B cell (primary cell): ENCODE results near the gene SEMA4F. TPM values are rescaled to one million over a fixed set of nuclear protein-coding genes. Genes with fewer than 3 reads are reported as not detected.
"Not testable (repeated sequence)": the region's sequence is repeated elsewhere in the genome, so short reads cannot be mapped to it uniquely, and the experiment has no call there.

Source experiments
- ATAC-seq: fragments of 200-7000 bp; cut with Tn5 transposase; one replicate; pipeline ENCODE4 v1.10.0; 2021; ENCODE audit warnings: low read depth, mild to moderate bottlenecking, moderate number of reproducible peaks, moderate library complexity
- CTCF ChIA-PET: fragments of 350-600 bp; sonication (Branson Sonifier 250); formaldehyde crosslinking; loops from one replicate; lab custom pipeline; 2021; ENCODE audit warnings: antibody characterized with exemption, inconsistent platforms; lab: Charles Lee
- POLR2A ChIA-PET: fragments of 350-600 bp; sonication (Branson Sonifier 250); formaldehyde crosslinking; loops from one replicate; lab custom pipeline; 2021; ENCODE audit warnings: antibody characterized with exemption; lab: Charles Lee
- DNase-seq: peaks from one replicate; pipeline ENCODE4 v3.0.0; 2013
- H2AFZ ChIP-seq: 2 replicates; pipeline ENCODE4 v1.6.1; 2012; ENCODE audit warnings: mild to moderate bottlenecking, low read depth, low read length; ENCODE audit not compliant: insufficient read depth, poor library complexity, severe bottlenecking
- H3K27ac ChIP-seq, 2 donors: 1 replicate in 1 of 2; 2 replicates in 1 of 2; pipeline ENCODE4 v1.5.1; 2012 to 2013; ENCODE audit warnings: low read length in 2 of 2, mild to moderate bottlenecking in 2 of 2, moderate library complexity in 1 of 2
- H3K27me3 ChIP-seq, 4 experiments: fragments of 200-600 bp in 1 of 4; sonication (generic) in 1 of 4; replicated peaks in 1 of 4; 1 replicate in 2 of 4; 2 replicates in 2 of 4; pipeline versions ENCODE4 v1.6.1 to v1.7.0; 2013 to 2016; ENCODE audit warnings: low read length in 3 of 4, mild to moderate bottlenecking in 2 of 4, mixed read lengths in 1 of 4, moderate library complexity in 1 of 4; ENCODE audit not compliant: insufficient read depth in 4 of 4, control insufficient read depth in 3 of 4; ENCODE audit errors: control extremely low read depth in 1 of 4
- H3K36me3 ChIP-seq, 2 experiments: replicated peaks in 1 of 2; 1 replicate in 1 of 2; 2 replicates in 1 of 2; pipeline versions ENCODE4 v1.6.1 to v1.7.1; 2013; ENCODE audit warnings: low read length in 1 of 2; ENCODE audit not compliant: insufficient read depth in 2 of 2, control insufficient read depth in 1 of 2; ENCODE audit errors: control extremely low read depth in 1 of 2, extremely low read depth in 1 of 2
- H3K4me1 ChIP-seq, 2 donors: fragments of 200-600 bp in 1 of 2; sonication (generic) in 1 of 2; 1 replicate in 1 of 2; 2 replicates in 1 of 2; pipeline versions ENCODE4 v1.5.1 to v1.6.1; 2013 to 2017; ENCODE audit warnings: low read length in 2 of 2; ENCODE audit not compliant: control insufficient read depth in 2 of 2, insufficient read depth in 2 of 2
- H3K4me2 ChIP-seq: replicated peaks from 2 replicates; pipeline ENCODE3; 2012; ENCODE audit warnings: mild to moderate bottlenecking, low read depth, low read length; ENCODE audit not compliant: poor library complexity, severe bottlenecking
- H3K4me3 ChIP-seq, 5 experiments: fragments of 200-600 bp in 1 of 5; sonication (generic) in 1 of 5; 1 replicate in 3 of 5; 2 replicates in 2 of 5; pipeline versions ENCODE4 v1.5.1 to v1.7.0; 2011 to 2016; ENCODE audit warnings: low read length in 4 of 5, mild to moderate bottlenecking in 4 of 5, low read depth in 2 of 5, control low read depth in 1 of 5, moderate library complexity in 1 of 5; ENCODE audit not compliant: insufficient read depth in 1 of 5; ENCODE audit errors: control extremely low read depth in 1 of 5, extremely low read depth in 1 of 5
- H3K79me2 ChIP-seq: fragments of 200-600 bp; sonication (generic); one replicate; pipeline ENCODE4 v1.6.0; 2016; ENCODE audit warnings: low read length; ENCODE audit not compliant: control insufficient read depth, insufficient read depth
- H3K9ac ChIP-seq: fragments of 200-600 bp; sonication (generic); 2 replicates; pipeline ENCODE4 v1.6.1; 2017; ENCODE audit warnings: mild to moderate bottlenecking, low read length, moderate library complexity
- H3K9me3 ChIP-seq, 3 donors: one replicate each; pipeline versions ENCODE4 v1.6.1 to v1.7.1; 2013; ENCODE audit warnings: low read length in 2 of 3; ENCODE audit not compliant: control insufficient read depth in 2 of 3, insufficient read depth in 1 of 3; ENCODE audit errors: control extremely low read depth in 1 of 3
- H4K20me1 ChIP-seq: 2 replicates; pipeline ENCODE4 v1.6.0; 2012; ENCODE audit warnings: mild to moderate bottlenecking, low read length; ENCODE audit not compliant: insufficient read depth, control insufficient read depth, poor library complexity, severe bottlenecking
- H3K27ac Mint-ChIP-seq: one replicate; pipeline ENCODE4 v1.8.0; 2021; ENCODE audit warnings: mixed read lengths
- H3K27me3 Mint-ChIP-seq: one replicate; pipeline ENCODE4 v1.8.0; 2021; ENCODE audit warnings: mixed read lengths
- H3K4me1 Mint-ChIP-seq: one replicate; pipeline ENCODE4 v1.8.0; 2021; ENCODE audit warnings: mixed read lengths
- H3K4me3 Mint-ChIP-seq: one replicate; pipeline ENCODE4 v1.8.0; 2021; ENCODE audit warnings: mixed read lengths
- H3K9me3 Mint-ChIP-seq: one replicate; pipeline ENCODE4 v1.8.0; 2022; ENCODE audit warnings: mixed read lengths; ENCODE audit not compliant: insufficient read depth
- CTCF ChIP-seq: fragments of 200-600 bp; IDR thresholded peaks from one replicate; pipeline ENCODE4 v1.8.0; 2022; ENCODE audit warnings: antibody characterized with exemption, mild to moderate bottlenecking
- EZH2 ChIP-seq: IDR thresholded peaks from 2 replicates; pipeline ENCODE4 v1.6.1; 2012; ENCODE audit warnings: borderline replicate concordance, low read depth, mild to moderate bottlenecking, moderate library complexity, low read length; ENCODE audit not compliant: insufficient read depth, poor library complexity, severe bottlenecking
- WGBS: methylation state at CpG from one replicate; pipeline ENCODE4 v1.1.5; 2013; ENCODE audit warnings: missing lambda C conversion rate; ENCODE audit not compliant: insufficient coverage; 5-methylcytosine and 5-hydroxymethylcytosine counted together
- intact Hi-C: fragments of 100-400 bp; cut with micrococcal nuclease; formaldehyde crosslinking; loops from one replicate; pipeline ENCODE4 v1.10.0; 2022
- polyA plus RNA-seq: library from polyadenylated mRNA; depleted of rRNA; stranded (reverse); fragments of >200 nt; gene quantifications from 2 replicates; pipeline ENCODE4 v1.2.3, GENCODE V29; 2012
- total RNA-seq, 2 donors: library from RNA; stranded (reverse); fragments of 120-200 nt in 1 of 2; gene quantifications; 1 replicate in 1 of 2; 2 replicates in 1 of 2; pipeline versions ENCODE4 v1.2.3 to v1.2.4, GENCODE V29; 2013 to 2022

Gene SEMA4F
- total and polyA plus RNA-seq, 2 donors (not counting 1 experiment from before 2014, with no cell fraction given) = 5.4 to 19.3 TPM

- ChIA-PET POLR2A (no interaction called here), CTCF (interaction anchor here (1.1 to 1.3 kb wide), 2 partner anchors 16 to 291 kb away, joined by 3 read pairs; no protein-coding TSS in a partner anchor)
- H3K9me3 ChIP-seq = no peaks in the 10 kb centered on the region
- no peaks in the 10 kb centered on the region for H4K20me1 ChIP-seq
- intact Hi-C loops = no loop called here
- no peak overlapping the region for H3K4me3 ChIP-seq
- TF ChIP-seq CTCF (no peak), EZH2 (no peak)
- no peak overlapping the region for H3K9ac ChIP-seq
- 92% methylated on average over 4 of the region's 5 CpGs for WGBS
- H3K4me1 Mint-ChIP-seq = no peaks in the 10 kb centered on the region
- no peaks in the 10 kb centered on the region for H3K36me3 ChIP-seq
- no peaks in the 10 kb centered on the region for H3K79me2 ChIP-seq
- no peaks in the 10 kb centered on the region for H3K27me3 ChIP-seq
- no peak for ATAC-seq
- H3K4me1 ChIP-seq = no peaks in the 10 kb centered on the region
- no peak overlapping the region for H3K27ac Mint-ChIP-seq
- no peak overlapping the region for H3K27ac ChIP-seq
- no peaks in the 10 kb centered on the region for H3K9me3 Mint-ChIP-seq
- H2AFZ ChIP-seq = no peak overlapping the region
- DNase-seq = no peak
- H3K4me3 Mint-ChIP-seq = no peak overlapping the region
- H3K4me2 ChIP-seq = no peak overlapping the region
- H3K27me3 Mint-ChIP-seq = no peaks in the 10 kb centered on the region
Measured at GRCh38 chr2:74625658-74626425, 28.2 kb upstream of the SEMA4F start.

GRCh38 chr2:74628538-74629105, 25.4 kb upstream of the SEMA4F start:
- Histone ChIP-seq H3K4me1 (no peaks in the 10 kb centered on the region), H3K9me3 (no peaks in the 10 kb centered on the region), H4K20me1 (no peaks in the 10 kb centered on the region), H2AFZ (no peak overlapping the region), H3K27me3 (no peaks in the 10 kb centered on the region), H3K4me2 (no peak overlapping the region), H3K36me3 (no peaks in the 10 kb centered on the region), H3K27ac (no peak overlapping the region), H3K9ac (no peak overlapping the region), H3K4me3 (no peak overlapping the region), H3K79me2 (no peaks in the 10 kb centered on the region)
- Mint-ChIP-seq H3K27ac (no peak overlapping the region), H3K9me3 (no peaks in the 10 kb centered on the region), H3K4me1 (no peaks in the 10 kb centered on the region), H3K27me3 (peaks cover 3% of the 10 kb centered on the region), H3K4me3 (no peak overlapping the region)
- intact Hi-C loops = no loop called here
- ChIA-PET POLR2A (no interaction called here), CTCF (no interaction called here)
- DNase-seq (no peak), ATAC-seq (no peak)
- WGBS = no CpG with 5 or more reads among the region's 3 CpGs
- TF ChIP-seq EZH2 (no peak), CTCF (no peak)

GRCh38 chr2:74630454-74630853, 23.6 kb upstream of the SEMA4F start:
- H3K27ac Mint-ChIP-seq, H4K20me1 ChIP-seq, H3K9me3 Mint-ChIP-seq, intact Hi-C loops, H3K9ac ChIP-seq, DNase-seq, H3K27me3 Mint-ChIP-seq, H2AFZ ChIP-seq, ATAC-seq, H3K4me2 ChIP-seq, H3K79me2 ChIP-seq, H3K27ac ChIP-seq, H3K4me3 ChIP-seq, POLR2A ChIA-PET, H3K4me1 Mint-ChIP-seq, H3K4me1 ChIP-seq, H3K36me3 ChIP-seq, H3K9me3 ChIP-seq, H3K27me3 ChIP-seq, H3K4me3 Mint-ChIP-seq: not testable (repeated sequence)
- no CpG with 5 or more reads among the region's 3 CpGs for WGBS
- CTCF ChIA-PET = interaction anchor here (0.7 kb wide), 1 partner anchor 39 kb away, joined by 5 read pairs; no protein-coding TSS in a partner anchor
